Mammary epithelial cell (primary cell): ENCODE data around the gene ILF3.

ENCODE experiments used
- CTCF ChIP-seq, 2 donors: IDR thresholded peaks in 1 of 2; conservative IDR thresholded peaks in 1 of 2; 2 replicates each; pipeline ENCODE4 v1.5.1; 2011 to 2012; ENCODE audit warnings: inconsistent platforms in 2 of 2, low read length in 2 of 2, mild to moderate bottlenecking in 2 of 2, control low read depth in 1 of 2, low read depth in 1 of 2; ENCODE audit not compliant: insufficient read depth in 1 of 2; ENCODE audit errors: extremely low read depth in 1 of 2
- EZH2 ChIP-seq: IDR thresholded peaks from 2 replicates; pipeline ENCODE4 v1.6.1; 2012; ENCODE audit warnings: low read length, inconsistent platforms, borderline replicate concordance

GRCh38 chr19:10648360-10648759, 5.8 kb upstream of the ILF3 start:
- TF ChIP-seq CTCF (conservative IDR thresholded peaks at IDR 0.05 in 1 of 2, IDR thresholded peaks at IDR 0.05 in 1 of 2; ENCODE audit: extremely low read depth in 1 of 2, insufficient read depth in 1 of 2, low read depth in 1 of 2, low read length in 2 of 2) (no peak), EZH2 (no peak)
